Neutrophil (primary cell): ENCODE results near the gene PSMD8.
"Not testable (repeated sequence)": the region's sequence is repeated elsewhere in the genome, so short reads cannot be mapped to it uniquely, and the experiment has no call there.

Experiments
- H3K27ac ChIP-seq: fragments of 200-600 bp; sonication (generic); 2 replicates; pipeline ENCODE4 v1.5.1; 2016; ENCODE audit warnings: mild to moderate bottlenecking, moderate library complexity
- H3K27me3 ChIP-seq: fragments of 200-600 bp; sonication (generic); 2 replicates; pipeline ENCODE4 v1.6.0; 2016; ENCODE audit warnings: mild to moderate bottlenecking
- H3K36me3 ChIP-seq: fragments of 200-600 bp; sonication (generic); 2 replicates; pipeline ENCODE4 v1.5.1; 2017
- H3K4me1 ChIP-seq, 2 experiments: fragments of 200-600 bp in 1 of 2; sonication (generic) in 1 of 2; 1 replicate in 1 of 2; 2 replicates in 1 of 2; pipeline versions ENCODE4 v1.5.1 to v1.6.1; 2013 to 2016; ENCODE audit warnings: low read depth in 1 of 2, low read length in 1 of 2, mild to moderate bottlenecking in 1 of 2, moderate library complexity in 1 of 2; ENCODE audit not compliant: control insufficient read depth in 1 of 2, insufficient read depth in 1 of 2
- H3K4me3 ChIP-seq, 2 experiments: fragments of 200-600 bp in 1 of 2; sonication (generic) in 1 of 2; 1 replicate in 1 of 2; 2 replicates in 1 of 2; pipeline ENCODE4 v1.5.1; 2013 to 2016; ENCODE audit warnings: low read depth in 1 of 2, low read length in 1 of 2, mild to moderate bottlenecking in 1 of 2, moderate library complexity in 1 of 2
- H3K9me3 ChIP-seq: fragments of 200-600 bp; sonication (generic); 2 replicates; pipeline ENCODE4 v1.5.1; 2016
- CTCF ChIP-seq: fragments of 200-600 bp; sonication (generic); IDR thresholded peaks from 2 replicates; pipeline ENCODE4 v1.5.1; 2016; ENCODE audit warnings: antibody characterized with exemption

The PSMD8 gene

GRCh38 chr19:38362076-38362945, 12.1 kb upstream of the PSMD8 start:
- Histone ChIP-seq H3K36me3 (no peaks in the 10 kb centered on the region), H3K27ac (no peak overlapping the region), H3K27me3 (peaks cover 73% of the 10 kb centered on the region), H3K9me3 (no peaks in the 10 kb centered on the region), H3K4me3 (peak overlapping the region; percentile 58 to 67), H3K4me1 (peaks cover 17 to 18% of the 10 kb centered on the region in 2 experiments)
- no peak for TF ChIP-seq CTCF

GRCh38 chr19:38362946-38363688, 11.3 kb upstream of the PSMD8 start:
- Histone ChIP-seq H3K4me1 (peaks cover 17 to 18% of the 10 kb centered on the region in 2 experiments), H3K27me3 (peaks cover 66% of the 10 kb centered on the region), H3K4me3 (peak overlapping the region; percentile 58 to 67)
- H3K36me3 ChIP-seq, H3K27ac ChIP-seq, H3K9me3 ChIP-seq: not testable (repeated sequence)

GRCh38 chr19:38367041-38367440, 7.3 kb upstream of the PSMD8 start:
- Histone ChIP-seq H3K27ac (no peak overlapping the region), H3K9me3 (no peaks in the 10 kb centered on the region), H3K4me3 (no peak overlapping the region), H3K36me3 (no peaks in the 10 kb centered on the region), H3K27me3 (peaks cover 44% of the 10 kb centered on the region), H3K4me1 (peaks cover 10 to 11% of the 10 kb centered on the region in 2 experiments)
- no peak for TF ChIP-seq CTCF

- Histone ChIP-seq H3K4me3 (no peak overlapping the region), H3K36me3 (no peaks in the 10 kb centered on the region), H3K27me3 (peaks cover 29% of the 10 kb centered on the region), H3K9me3 (no peaks in the 10 kb centered on the region), H3K27ac (no peak overlapping the region), H3K4me1 (peaks cover 3 to 5% of the 10 kb centered on the region in 2 experiments)
- no peak for TF ChIP-seq CTCF
These were observed 4.8 kb upstream of the PSMD8 start for GRCh38 chr19:38369584-38369983.

GRCh38 chr19:38370299-38370698, 4.1 kb upstream of the PSMD8 start:
- Histone ChIP-seq H3K4me1 (peaks cover 8 to 9% of the 10 kb centered on the region in 2 experiments), H3K27ac (no peak overlapping the region), H3K9me3 (no peaks in the 10 kb centered on the region), H3K27me3 (peaks cover 24% of the 10 kb centered on the region), H3K4me3 (no peak overlapping the region), H3K36me3 (no peaks in the 10 kb centered on the region)
- no peak for TF ChIP-seq CTCF

- H3K4me3 ChIP-seq, result no peak overlapping the region
- H3K9me3 ChIP-seq, result no peaks in the 10 kb centered on the region
- H3K27me3 ChIP-seq, result peaks cover 24% of the 10 kb centered on the region
- no peak for TF ChIP-seq CTCF
- H3K36me3 ChIP-seq, result no peaks in the 10 kb centered on the region
- peaks cover 16% of the 10 kb centered on the region in 2 experiments for H3K4me1 ChIP-seq
- no peak overlapping the region for H3K27ac ChIP-seq
These were observed 3.3 kb upstream of the PSMD8 start for GRCh38 chr19:38371081-38371480.
